DOHH2 (cell line): ENCODE data around the gene FXYD7.

Experiments
- H3F3A ChIP-seq: fragments of 200-600 bp; sonication (generic), shearing (Covaris generic); 2 replicates; pipeline ENCODE4 v1.6.0; 2016; ENCODE audit warnings: antibody characterized with exemption, mild to moderate bottlenecking; ENCODE audit not compliant: control insufficient read depth, insufficient read depth
- H3K27ac ChIP-seq: fragments of 200-600 bp; sonication (generic); 2 replicates; pipeline ENCODE4 v1.5.1; 2014; ENCODE audit warnings: low read depth, mild to moderate bottlenecking, low read length, moderate library complexity
- H3K27me3 ChIP-seq: fragments of 200-600 bp; sonication (generic); 2 replicates; pipeline ENCODE4 v1.6.1; 2014; ENCODE audit warnings: mild to moderate bottlenecking, low read length, mixed read lengths; ENCODE audit not compliant: control insufficient read depth
- H3K36me3 ChIP-seq: fragments of 200-600 bp; sonication (generic); 2 replicates; pipeline ENCODE4 v1.6.1; 2014; ENCODE audit warnings: mild to moderate bottlenecking, low read length, moderate library complexity, mixed read lengths; ENCODE audit not compliant: control insufficient read depth
- H3K4me1 ChIP-seq: fragments of 200-600 bp; sonication (generic); 2 replicates; pipeline ENCODE4 v1.6.1; 2014; ENCODE audit warnings: mild to moderate bottlenecking, low read length, mixed read lengths; ENCODE audit not compliant: control insufficient read depth
- H3K4me2 ChIP-seq: fragments of 200-600 bp; sonication (generic); 2 replicates; pipeline ENCODE4 v1.6.0; 2014; ENCODE audit warnings: mild to moderate bottlenecking, low read length, moderate library complexity
- H3K4me3 ChIP-seq: fragments of 200-600 bp; sonication (generic); 2 replicates; pipeline ENCODE4 v1.5.1; 2014; ENCODE audit warnings: mild to moderate bottlenecking, low read length, mixed read lengths
- H3K79me2 ChIP-seq: fragments of 200-600 bp; sonication (generic); 2 replicates; pipeline ENCODE4 v1.6.1; 2014; ENCODE audit warnings: mild to moderate bottlenecking, low read length, mixed read lengths; ENCODE audit not compliant: control insufficient read depth
- H3K9me2 ChIP-seq: fragments of 200-600 bp; sonication (generic); replicated peaks from 2 replicates; pipeline ENCODE4 v1.6.1; 2014; ENCODE audit warnings: mild to moderate bottlenecking, low read length, mixed read lengths; ENCODE audit not compliant: control insufficient read depth
- H3K9me3 ChIP-seq: fragments of 200-600 bp; sonication (generic); 2 replicates; pipeline ENCODE4 v1.6.1; 2014; ENCODE audit warnings: antibody characterized with exemption, low read length, mixed read lengths; ENCODE audit not compliant: control insufficient read depth, insufficient read depth
- H4K20me1 ChIP-seq: fragments of 200-600 bp; sonication (generic); 2 replicates; pipeline ENCODE4 v1.6.0; 2014; ENCODE audit warnings: low read depth, mild to moderate bottlenecking, antibody characterized with exemption, low read length, moderate library complexity; ENCODE audit not compliant: control insufficient read depth, insufficient read depth
- EZH2phosphoT487 ChIP-seq: fragments of 200-600 bp; sonication (generic); IDR thresholded peaks from 2 replicates; pipeline ENCODE4 v1.6.1; 2017; ENCODE audit warnings: borderline replicate concordance, mild to moderate bottlenecking, antibody characterized with exemption, low read length, moderate library complexity, mixed read lengths
- TF ChIP-seq, protein P1 (sequence below): fragments of 200-600 bp; sonication (generic); IDR thresholded peaks from one replicate; pipeline ENCODE4 v1.5.1; 2014; ENCODE audit warnings: antibody characterized with exemption, mild to moderate bottlenecking, low read depth, low read length; ENCODE audit not compliant: poor library complexity, severe bottlenecking

The FXYD7 gene

DNA sequence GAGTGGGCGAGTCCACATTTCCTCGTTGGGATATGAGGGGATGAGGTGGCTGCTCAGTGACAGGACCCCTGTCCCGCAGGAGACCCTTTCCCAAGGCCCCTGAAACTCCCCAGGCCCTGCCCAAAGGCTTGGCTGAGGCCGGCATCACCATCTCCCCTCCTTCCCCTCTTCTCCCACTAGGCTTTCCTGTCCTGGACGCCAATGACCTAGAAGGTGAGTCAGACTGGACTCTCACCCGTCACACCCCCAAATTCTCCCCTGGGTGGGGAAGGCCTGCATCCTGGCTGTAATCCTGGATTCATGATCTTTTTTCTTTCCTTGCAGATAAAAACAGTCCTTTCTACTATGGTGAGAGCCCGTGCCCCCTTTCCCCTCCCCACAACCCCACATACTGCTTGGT is 22.2 kb upstream of the FXYD7 start:
- TF ChIP-seq, protein P1, sequence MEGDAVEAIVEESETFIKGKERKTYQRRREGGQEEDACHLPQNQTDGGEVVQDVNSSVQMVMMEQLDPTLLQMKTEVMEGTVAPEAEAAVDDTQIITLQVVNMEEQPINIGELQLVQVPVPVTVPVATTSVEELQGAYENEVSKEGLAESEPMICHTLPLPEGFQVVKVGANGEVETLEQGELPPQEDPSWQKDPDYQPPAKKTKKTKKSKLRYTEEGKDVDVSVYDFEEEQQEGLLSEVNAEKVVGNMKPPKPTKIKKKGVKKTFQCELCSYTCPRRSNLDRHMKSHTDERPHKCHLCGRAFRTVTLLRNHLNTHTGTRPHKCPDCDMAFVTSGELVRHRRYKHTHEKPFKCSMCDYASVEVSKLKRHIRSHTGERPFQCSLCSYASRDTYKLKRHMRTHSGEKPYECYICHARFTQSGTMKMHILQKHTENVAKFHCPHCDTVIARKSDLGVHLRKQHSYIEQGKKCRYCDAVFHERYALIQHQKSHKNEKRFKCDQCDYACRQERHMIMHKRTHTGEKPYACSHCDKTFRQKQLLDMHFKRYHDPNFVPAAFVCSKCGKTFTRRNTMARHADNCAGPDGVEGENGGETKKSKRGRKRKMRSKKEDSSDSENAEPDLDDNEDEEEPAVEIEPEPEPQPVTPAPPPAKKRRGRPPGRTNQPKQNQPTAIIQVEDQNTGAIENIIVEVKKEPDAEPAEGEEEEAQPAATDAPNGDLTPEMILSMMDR: no peak
- TF ChIP-seq EZH2phosphoT487: no peak
- Histone ChIP-seq H3F3A (no peaks in the 10 kb centered on the region), H3K79me2 (no peaks in the 10 kb centered on the region), H3K9me3 (no peaks in the 10 kb centered on the region), H3K36me3 (no peaks in the 10 kb centered on the region), H3K4me2 (no peak overlapping the region), H3K27me3 (peaks cover 7% of the 10 kb centered on the region), H3K4me3 (no peak overlapping the region), H4K20me1 (no peaks in the 10 kb centered on the region; the same call in 1 of the 2 replicates), H3K27ac (no peak overlapping the region), H3K4me1 (peaks cover 16% of the 10 kb centered on the region), H3K9me2 (no peaks in the 10 kb centered on the region)

GRCh38 chr19:35122687-35123551 is 20.1 kb upstream of the FXYD7 start:
- peaks cover 7% of the 10 kb centered on the region for H3K27me3 ChIP-seq
- no peaks in the 10 kb centered on the region for H3F3A ChIP-seq
- no peak overlapping the region for H3K27ac ChIP-seq
- TF ChIP-seq, protein P1: no peak
- no peak for TF ChIP-seq EZH2phosphoT487
- H3K36me3 ChIP-seq: no peaks in the 10 kb centered on the region
- H3K9me2 ChIP-seq: no peaks in the 10 kb centered on the region
- no peaks in the 10 kb centered on the region for H3K79me2 ChIP-seq
- H3K4me1 ChIP-seq: peaks cover 16% of the 10 kb centered on the region
- H3K9me3 ChIP-seq: no peaks in the 10 kb centered on the region
- H4K20me1 ChIP-seq: no peaks in the 10 kb centered on the region; the same call in 1 of the 2 replicates
- H3K4me2 ChIP-seq: no peak overlapping the region
- H3K4me3 ChIP-seq: no peak overlapping the region

DNA sequence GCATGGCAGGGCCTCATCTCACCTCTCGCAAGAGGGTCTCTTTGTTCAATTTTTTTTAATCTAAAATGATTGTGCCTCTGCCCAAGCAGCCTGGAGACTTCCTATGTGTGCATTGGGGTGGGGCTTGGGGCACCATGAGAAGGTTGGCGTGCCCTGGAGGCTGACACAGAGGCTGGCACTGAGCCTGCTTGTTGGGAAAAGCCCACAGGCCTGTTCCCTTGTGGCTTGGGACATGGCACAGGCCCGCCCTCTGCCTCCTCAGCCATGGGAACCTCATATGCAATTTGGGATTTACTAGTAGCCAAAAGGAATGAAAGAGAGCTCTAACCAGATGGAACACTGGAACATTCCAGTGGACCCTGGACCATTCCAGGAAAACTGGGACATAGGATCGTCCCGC is 19.5 kb upstream of the FXYD7 start:
- Histone ChIP-seq H3K4me2 (peak overlapping the region; percentile 82; the same call in 1 of the 2 replicates), H3K27me3 (peaks cover 7% of the 10 kb centered on the region), H3K4me1 (peaks cover 16% of the 10 kb centered on the region)

More for the DNA sequence above, 19.5 kb upstream of the FXYD7 start:
- TF ChIP-seq, protein P1: no peak
- TF ChIP-seq EZH2phosphoT487: no peak
- H3K27ac ChIP-seq: no peak overlapping the region
- H3F3A ChIP-seq: no peaks in the 10 kb centered on the region
- no peaks in the 10 kb centered on the region for H3K9me2 ChIP-seq
- H4K20me1 ChIP-seq: no peaks in the 10 kb centered on the region; the same call in 1 of the 2 replicates
- H3K4me3 ChIP-seq: no peak overlapping the region; the same call in 1 of the 2 replicates
- H3K36me3 ChIP-seq: no peaks in the 10 kb centered on the region
- no peaks in the 10 kb centered on the region for H3K9me3 ChIP-seq
- no peaks in the 10 kb centered on the region for H3K79me2 ChIP-seq
